ENCODE results near the gene ARL15.

ARL15 gene

DNA sequence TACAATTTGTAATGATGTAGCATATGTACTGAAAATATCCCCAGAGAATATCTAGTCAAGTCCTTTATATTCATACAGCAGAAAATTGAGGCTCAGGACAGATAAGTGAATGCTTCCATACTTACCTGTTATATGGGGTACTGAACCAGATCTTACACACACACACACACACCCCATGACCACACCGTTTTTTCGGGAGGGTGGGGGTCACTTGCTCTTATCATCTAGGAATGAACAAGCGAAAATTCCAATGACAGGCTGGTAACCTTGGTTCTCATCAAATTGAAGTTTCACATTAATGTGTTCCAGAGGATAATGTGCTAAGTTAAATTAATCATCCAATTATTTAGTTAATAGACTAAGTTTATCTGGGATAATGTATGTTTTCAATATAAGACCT is 48.8 kb downstream of the ARL15 start:
- DNase-seq = no peak
- no peak overlapping the region for H3K4me3 Mint-ChIP-seq
- peaks cover 3% of the 10 kb centered on the region for H3K27me3 Mint-ChIP-seq (ENCODE audit: low read depth, poor library complexity)
- H3K27ac Mint-ChIP-seq = no peak overlapping the region
- TF ChIP-seq, protein P1, sequence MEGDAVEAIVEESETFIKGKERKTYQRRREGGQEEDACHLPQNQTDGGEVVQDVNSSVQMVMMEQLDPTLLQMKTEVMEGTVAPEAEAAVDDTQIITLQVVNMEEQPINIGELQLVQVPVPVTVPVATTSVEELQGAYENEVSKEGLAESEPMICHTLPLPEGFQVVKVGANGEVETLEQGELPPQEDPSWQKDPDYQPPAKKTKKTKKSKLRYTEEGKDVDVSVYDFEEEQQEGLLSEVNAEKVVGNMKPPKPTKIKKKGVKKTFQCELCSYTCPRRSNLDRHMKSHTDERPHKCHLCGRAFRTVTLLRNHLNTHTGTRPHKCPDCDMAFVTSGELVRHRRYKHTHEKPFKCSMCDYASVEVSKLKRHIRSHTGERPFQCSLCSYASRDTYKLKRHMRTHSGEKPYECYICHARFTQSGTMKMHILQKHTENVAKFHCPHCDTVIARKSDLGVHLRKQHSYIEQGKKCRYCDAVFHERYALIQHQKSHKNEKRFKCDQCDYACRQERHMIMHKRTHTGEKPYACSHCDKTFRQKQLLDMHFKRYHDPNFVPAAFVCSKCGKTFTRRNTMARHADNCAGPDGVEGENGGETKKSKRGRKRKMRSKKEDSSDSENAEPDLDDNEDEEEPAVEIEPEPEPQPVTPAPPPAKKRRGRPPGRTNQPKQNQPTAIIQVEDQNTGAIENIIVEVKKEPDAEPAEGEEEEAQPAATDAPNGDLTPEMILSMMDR (IDR thresholded peaks at IDR 0.05) = no peak
- peaks cover 9% of the 10 kb centered on the region for H3K36me3 Mint-ChIP-seq (ENCODE audit: low read depth)
- H3K4me1 Mint-ChIP-seq = peaks cover 13% of the 10 kb centered on the region
- H3K9me3 Mint-ChIP-seq = peaks cover under 1% of the 10 kb centered on the region

DNA sequence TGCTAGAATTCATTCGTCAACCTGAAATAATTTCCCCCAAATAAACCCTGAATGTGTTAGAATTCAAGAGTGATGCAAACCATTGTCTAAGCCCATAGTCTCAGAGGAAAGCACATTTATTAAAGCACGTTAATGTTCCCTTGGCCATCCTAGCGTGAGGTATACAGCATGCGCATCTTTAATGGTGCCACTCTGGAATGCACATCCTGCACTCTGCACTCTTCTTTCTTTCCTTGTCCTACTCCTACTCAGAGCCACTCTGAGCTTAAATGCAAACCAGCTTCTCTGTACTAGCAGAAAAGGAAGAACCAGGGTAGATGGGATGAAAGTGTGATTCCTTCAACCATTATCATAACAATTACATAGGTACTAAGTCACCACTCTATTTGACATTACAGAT is 50.4 kb downstream of the ARL15 start:
- H3K27ac Mint-ChIP-seq = no peak overlapping the region
- peaks cover 29% of the 10 kb centered on the region for H3K4me1 Mint-ChIP-seq
- no peak overlapping the region for H3K4me3 Mint-ChIP-seq
- DNase-seq = no peak
- H3K36me3 Mint-ChIP-seq (ENCODE audit: low read depth) = peaks cover 10% of the 10 kb centered on the region
- H3K9me3 Mint-ChIP-seq = no peaks in the 10 kb centered on the region
- peaks cover 3% of the 10 kb centered on the region for H3K27me3 Mint-ChIP-seq (ENCODE audit: low read depth, poor library complexity)
- TF ChIP-seq, protein P1 (IDR thresholded peaks at IDR 0.05) = no peak

DNA sequence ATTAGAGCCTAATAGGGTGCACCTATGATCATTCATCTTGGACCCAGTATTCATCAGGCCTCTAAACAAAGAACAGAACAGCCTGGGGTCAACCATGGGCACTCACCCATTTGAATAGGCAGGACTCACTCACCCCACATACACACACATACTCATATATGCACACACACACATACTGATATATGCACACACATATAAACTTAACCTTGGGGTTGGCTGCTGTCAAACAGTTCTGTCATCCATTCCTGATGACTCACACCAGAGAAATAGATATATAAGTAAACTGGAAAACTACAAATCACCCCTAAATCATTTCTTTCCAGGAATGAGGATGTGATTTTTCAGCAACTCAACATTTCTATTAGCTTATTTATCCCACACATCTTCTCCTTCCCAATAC is 51.3 kb downstream of the ARL15 start:
- Mint-ChIP-seq H3K4me1 (peaks cover 36% of the 10 kb centered on the region), H3K36me3 (ENCODE audit: low read depth) (peaks cover 10% of the 10 kb centered on the region), H3K4me3 (no peak overlapping the region), H3K27ac (peak overlapping the region; percentile 12), H3K9me3 (no peaks in the 10 kb centered on the region), H3K27me3 (ENCODE audit: low read depth, poor library complexity) (peaks cover 3% of the 10 kb centered on the region)
- no peak for DNase-seq
- TF ChIP-seq, protein P1 (IDR thresholded peaks at IDR 0.05) = no peak

DNA sequence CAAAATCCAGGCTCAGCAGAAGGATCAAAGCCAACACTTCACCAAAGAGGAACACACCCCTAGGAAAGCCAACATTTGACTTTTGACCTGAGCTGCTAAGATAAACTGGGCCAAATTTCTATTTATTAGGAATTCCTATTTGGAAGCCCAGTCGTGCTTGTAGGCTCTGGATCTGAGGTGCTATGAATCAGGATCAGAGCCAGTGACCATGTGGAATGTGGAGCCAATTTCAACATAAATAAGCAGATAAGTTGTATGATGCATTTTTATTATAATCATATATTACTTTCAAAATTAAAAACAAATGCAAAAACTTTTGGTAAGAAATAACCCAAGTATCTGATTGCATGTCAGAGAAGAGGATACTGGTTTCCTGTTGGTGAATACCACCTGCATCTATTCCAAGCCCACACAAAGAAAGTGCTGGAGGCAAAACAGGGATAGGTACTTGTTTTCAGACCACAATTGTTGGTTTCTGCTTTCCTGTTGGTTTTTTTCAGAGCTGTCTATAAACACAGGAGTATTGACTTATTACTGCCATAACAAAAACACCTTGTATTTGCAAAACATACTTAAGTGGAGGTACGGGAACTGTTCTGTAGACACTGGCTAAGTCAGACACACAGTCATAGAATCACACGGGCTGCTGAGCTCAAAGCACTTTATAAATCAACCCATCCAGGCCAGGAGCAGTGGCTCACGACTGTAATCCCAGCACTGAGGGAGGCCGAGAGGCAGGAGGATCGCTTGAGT is 52.8 kb downstream of the ARL15 start:
- H3K4me1 Mint-ChIP-seq = peaks cover 36% of the 10 kb centered on the region

DNA sequence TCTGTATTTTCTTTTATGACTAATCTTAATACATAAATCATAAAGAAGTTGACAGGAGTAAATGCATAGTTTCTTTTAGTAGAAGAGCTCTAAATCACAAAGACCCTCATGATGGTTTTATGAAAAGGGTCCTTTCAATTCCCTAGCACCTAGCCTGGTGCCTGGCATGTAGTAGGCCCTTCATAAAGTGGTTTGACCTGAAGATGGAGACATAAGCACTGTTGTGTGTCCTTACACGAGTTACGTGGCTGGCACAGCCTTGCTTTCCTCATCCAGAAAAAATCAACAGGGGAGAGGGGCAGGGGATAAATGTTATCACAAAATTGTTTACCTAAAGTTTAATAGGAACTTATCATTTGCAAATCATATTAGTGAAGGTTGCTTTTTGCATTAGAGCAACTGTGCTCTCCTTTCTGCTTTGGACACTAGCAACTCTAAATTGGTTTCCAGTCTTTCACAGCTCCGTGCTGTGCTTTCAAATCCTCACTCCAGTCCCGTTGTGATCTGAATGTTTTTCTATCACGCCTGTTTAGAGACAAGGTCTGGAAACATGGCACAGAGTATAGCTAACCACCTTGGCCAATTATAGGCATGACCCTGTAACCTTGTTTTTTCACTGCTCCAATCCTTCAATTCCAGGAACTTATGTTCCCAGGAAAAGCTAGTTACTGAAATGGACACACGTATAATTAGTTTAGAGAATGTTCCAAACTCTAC is 55.7 kb downstream of the ARL15 start:
- Mint-ChIP-seq H3K4me3 (no peak overlapping the region), H3K4me1 (peaks cover 36% of the 10 kb centered on the region), H3K9me3 (no peaks in the 10 kb centered on the region), H3K27me3 (ENCODE audit: low read depth, poor library complexity) (no peaks in the 10 kb centered on the region), H3K36me3 (ENCODE audit: low read depth) (peaks cover 6% of the 10 kb centered on the region), H3K27ac (no peak overlapping the region)
- DNase-seq = no peak
- TF ChIP-seq, protein P1 (IDR thresholded peaks at IDR 0.05) = no peak

More for the DNA sequence above, 52.8 kb downstream of the ARL15 start:
- no peak for DNase-seq
- peaks cover 10% of the 10 kb centered on the region for H3K36me3 Mint-ChIP-seq (ENCODE audit: low read depth)
- no peak overlapping the region for H3K4me3 Mint-ChIP-seq
- peaks cover 3% of the 10 kb centered on the region for H3K27me3 Mint-ChIP-seq (ENCODE audit: low read depth, poor library complexity)
- no peaks in the 10 kb centered on the region for H3K9me3 Mint-ChIP-seq
- TF ChIP-seq, protein P1 (IDR thresholded peaks at IDR 0.05) = no peak
- H3K27ac Mint-ChIP-seq = peak overlapping the region; percentile 83

Measured in nephron progenitor cell (in vitro differentiated cells).